GM12875 (cell line): ENCODE data around the gene PANK4.

Experiments
- H3K4me3 ChIP-seq: one replicate; pipeline ENCODE4 v1.5.1; 2011; ENCODE audit warnings: low read depth, low read length, control low read depth
- TF ChIP-seq, protein P1 (sequence below): IDR thresholded peaks from 2 replicates; pipeline ENCODE4 v1.5.1; 2011; ENCODE audit warnings: low read depth, mild to moderate bottlenecking, control low read depth, inconsistent platforms, low read length, moderate library complexity, borderline replicate concordance; ENCODE audit not compliant: insufficient read depth

The PANK4 gene

DNA sequence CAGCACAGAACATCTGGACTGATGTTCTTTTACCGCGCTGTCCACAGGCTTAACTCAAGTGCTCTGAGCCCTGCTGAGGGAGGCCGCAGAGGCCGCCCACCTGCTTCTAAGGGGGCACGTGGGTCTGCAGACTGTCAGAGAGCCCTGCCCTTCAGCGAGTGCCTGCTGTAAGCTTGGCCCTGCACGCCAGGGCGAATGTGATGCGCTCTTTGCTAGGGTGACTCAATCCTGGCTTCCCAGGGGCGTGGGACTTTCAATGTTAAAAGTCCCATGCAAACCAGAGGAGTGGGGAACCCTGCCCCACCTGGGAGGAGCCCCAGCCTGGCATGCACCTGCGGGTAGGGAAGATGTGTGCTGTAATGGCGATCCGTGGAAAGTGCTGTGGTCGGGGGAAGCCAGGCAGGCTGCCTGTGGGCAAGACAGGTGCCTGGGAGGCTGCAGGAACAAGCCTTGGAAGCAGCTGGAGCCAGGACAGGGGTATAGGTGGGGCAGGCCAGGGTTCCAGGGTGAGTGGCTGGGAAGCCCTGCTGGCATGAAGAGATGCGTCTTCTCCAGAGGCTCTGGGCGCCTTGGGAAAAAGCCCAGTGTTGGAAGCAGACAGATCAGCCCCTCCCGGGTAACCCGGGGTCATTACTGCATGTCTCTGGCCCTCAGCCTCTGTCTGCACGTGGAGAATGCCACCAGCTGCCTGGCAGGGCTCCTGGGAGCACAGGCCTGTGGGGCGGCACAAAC lies 594 bp upstream of the PANK4 start:
- H3K4me3 ChIP-seq, result peak overlapping the region; percentile 28
- TF ChIP-seq, protein P1, sequence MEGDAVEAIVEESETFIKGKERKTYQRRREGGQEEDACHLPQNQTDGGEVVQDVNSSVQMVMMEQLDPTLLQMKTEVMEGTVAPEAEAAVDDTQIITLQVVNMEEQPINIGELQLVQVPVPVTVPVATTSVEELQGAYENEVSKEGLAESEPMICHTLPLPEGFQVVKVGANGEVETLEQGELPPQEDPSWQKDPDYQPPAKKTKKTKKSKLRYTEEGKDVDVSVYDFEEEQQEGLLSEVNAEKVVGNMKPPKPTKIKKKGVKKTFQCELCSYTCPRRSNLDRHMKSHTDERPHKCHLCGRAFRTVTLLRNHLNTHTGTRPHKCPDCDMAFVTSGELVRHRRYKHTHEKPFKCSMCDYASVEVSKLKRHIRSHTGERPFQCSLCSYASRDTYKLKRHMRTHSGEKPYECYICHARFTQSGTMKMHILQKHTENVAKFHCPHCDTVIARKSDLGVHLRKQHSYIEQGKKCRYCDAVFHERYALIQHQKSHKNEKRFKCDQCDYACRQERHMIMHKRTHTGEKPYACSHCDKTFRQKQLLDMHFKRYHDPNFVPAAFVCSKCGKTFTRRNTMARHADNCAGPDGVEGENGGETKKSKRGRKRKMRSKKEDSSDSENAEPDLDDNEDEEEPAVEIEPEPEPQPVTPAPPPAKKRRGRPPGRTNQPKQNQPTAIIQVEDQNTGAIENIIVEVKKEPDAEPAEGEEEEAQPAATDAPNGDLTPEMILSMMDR, result no peak

- TF ChIP-seq, protein P1, result no peak
These were observed 850 bp downstream of the PANK4 start for GRCh38 chr1:2525572-2525919.

GRCh38 chr1:2523891-2524609 lies 2.3 kb downstream of the PANK4 start:
- no peak overlapping the region for H3K4me3 ChIP-seq
- TF ChIP-seq, protein P1, result no peak

More at GRCh38 chr1:2525572-2525919, 850 bp downstream of the PANK4 start:
- H3K4me3 ChIP-seq, result peak overlapping the region; percentile 94

- TF ChIP-seq, protein P1, result no peak
- H3K4me3 ChIP-seq, result no peak overlapping the region
These were observed 3.1 kb downstream of the PANK4 start for GRCh38 chr1:2523191-2523890.

- no peak overlapping the region for H3K4me3 ChIP-seq
These were observed 4.2 kb downstream of the PANK4 start for GRCh38 chr1:2522230-2522629.

DNA sequence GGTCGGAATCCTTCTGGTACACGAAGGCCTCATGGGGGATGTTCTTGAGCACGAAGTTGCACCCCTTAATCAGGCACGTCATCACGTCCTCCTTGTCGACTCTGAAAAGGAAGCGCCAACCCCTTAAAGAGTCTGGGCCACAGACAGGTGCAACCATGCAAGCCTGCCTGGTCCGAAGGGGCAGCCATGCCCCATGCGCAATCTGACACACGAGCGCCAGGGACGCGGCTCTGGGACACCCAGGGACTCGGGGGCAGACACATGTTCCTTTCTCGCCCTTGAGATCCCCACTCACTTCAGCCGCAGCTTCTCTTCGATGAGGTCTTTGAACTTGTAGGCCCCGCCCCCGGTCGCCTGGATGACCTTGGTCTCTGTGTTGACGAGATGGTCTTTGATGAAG lies 5.6 kb downstream of the PANK4 start:
- TF ChIP-seq, protein P1, result no peak

More at GRCh38 chr1:2522230-2522629, 4.2 kb downstream of the PANK4 start:
- TF ChIP-seq, protein P1, result no peak

GRCh38 chr1:2520206-2520605 lies 6.2 kb downstream of the PANK4 start:
- TF ChIP-seq, protein P1, result no peak
- no peak overlapping the region for H3K4me3 ChIP-seq

More for the DNA sequence above, 5.6 kb downstream of the PANK4 start:
- H3K4me3 ChIP-seq, result no peak overlapping the region
